ENCODE data around the gene CTDSP2. TPM values are rescaled to one million over a fixed set of nuclear protein-coding genes. Genes with fewer than 3 reads are reported as not detected.

CTDSP2 gene
- total and polyA plus RNA-seq, 2 donors (not counting 3 experiments of a cell fraction or from before 2014, with no cell fraction given), result 142 to 146 TPM

GRCh38 chr12:57782243-57782607 lies 64.3 kb downstream of the CTDSP2 start:
- intact Hi-C loops (cut with micrococcal nuclease) (loop anchor here (1.0 to 2.0 kb wide), 3 partner anchors 10 to 123 kb away; partner anchors contain the start of genes EEF1AKMT3 and METTL1), dilution Hi-C loops (cut with MboI; ENCODE audit: extremely low pct_ligation_motif_present, low sequenced_read_pairs) (no loop called here)
- H3K79me2 ChIP-seq (ENCODE audit: control insufficient read depth, insufficient read depth, low read length), result peaks cover 14% of the 10 kb centered on the region
- POLR2A ChIA-PET, result no interaction called here
- no peaks in the 10 kb centered on the region for H4K20me1 ChIP-seq (replicated peaks; ENCODE audit: control insufficient read depth, extremely low read depth, insufficient read depth, low read length)
- no peak for FAIRE-seq
- peaks cover 8 to 10% of the 10 kb centered on the region in 2 experiments for H3K36me3 ChIP-seq (ENCODE audit: control insufficient read depth in 2 of 2, extremely low read depth in 1 of 2, insufficient read depth in 2 of 2, low read length in 2 of 2)
- BruUV-seq (replicated peaks), result no TSS peak
- no peak overlapping the region for H3K4me2 ChIP-seq (ENCODE audit: insufficient read depth, low read length)
- H2AFZ ChIP-seq (ENCODE audit: low read depth, low read length), result no peak overlapping the region
- CTCF ChIA-PET, result interaction anchor here (0.6 to 3.2 kb wide), 6 partner anchors 10 to 790 kb away, joined by 4 to 15 read pairs (median 12); partner anchors contain the start of genes EEF1AKMT3 and METTL1
- no peak overlapping the region for H3K27ac ChIP-seq (ENCODE audit: insufficient read depth, low read depth, low read length)
- H3K4me3 ChIP-seq (replicated peaks in 1 of 3; ENCODE audit: insufficient read depth in 1 of 3, low read depth in 1 of 3, low read length in 3 of 3), result no peak overlapping the region
- H3K9me3 ChIP-seq (replicated peaks; ENCODE audit: control insufficient read depth, insufficient read depth, low read length), result no peaks in the 10 kb centered on the region
- H3K27me3 ChIP-seq (ENCODE audit: control insufficient read depth in 2 of 2, insufficient read depth in 2 of 2, low read length in 2 of 2), result no peaks in the 10 kb centered on the region
- H3K9ac ChIP-seq (replicated peaks; ENCODE audit: extremely low read depth, insufficient read depth, low read length), result no peak overlapping the region
- DNase-seq (ENCODE audit: low read depth, low spot score), result no peak
- TF ChIP-seq CTCF (IDR thresholded peaks at IDR 0.05; ENCODE audit: extremely low read depth in 1 of 2, insufficient read depth in 1 of 2, low read depth in 1 of 2, low read length in 2 of 2), result no peak
- TF ChIP-seq FOS (IDR thresholded peaks at IDR 0.05; ENCODE audit: borderline replicate concordance, insufficient read depth, low read length), result no peak
- TF ChIP-seq EZH2 (IDR thresholded peaks at IDR 0.05; ENCODE audit: borderline replicate concordance, low read depth, low read length, severe bottlenecking), result no peak
- no peak for TF ChIP-seq POLR2AphosphoS5 (IDR thresholded peaks at IDR 0.05; ENCODE audit: insufficient read depth, low read depth, low read length)
- no peak for TF ChIP-seq JUN (IDR thresholded peaks at IDR 0.05; ENCODE audit: borderline replicate concordance, insufficient read depth, insufficient read length, low read depth)
- TF ChIP-seq GATA2 (IDR thresholded peaks at IDR 0.05; ENCODE audit: insufficient read depth, insufficient read length, low read depth, low read length), result no peak
- no peak for TF ChIP-seq POLR2A (IDR thresholded peaks at IDR 0.05; ENCODE audit: low read depth, low read length)
- TF ChIP-seq MYC (IDR thresholded peaks at IDR 0.05; ENCODE audit: low read depth, low read length), result no peak
- no peak for TF ChIP-seq MAX (IDR thresholded peaks at IDR 0.05; ENCODE audit: insufficient read depth, insufficient read length)
- H3K4me1 ChIP-seq (ENCODE audit: control insufficient read depth, extremely low read depth, insufficient read depth, low read length), result peaks cover 7% of the 10 kb centered on the region
- no peaks in the 10 kb centered on the region for H3K9me1 ChIP-seq (replicated peaks; ENCODE audit: control insufficient read depth, extremely low read depth, insufficient read depth, low read length)
